GM21423 (cell line): Measurements from ENCODE around the gene FOXR1.
"Not testable (repeated sequence)": the region's sequence is repeated elsewhere in the genome, so short reads cannot be mapped to it uniquely, and the experiment has no call there.

Source experiments
- ATAC-seq: cut with Tn5 transposase; IDR thresholded peaks from one replicate; pipeline ENCODE4 v1.9.1; 2021; ENCODE audit warnings: mild to moderate bottlenecking, moderate library complexity; ENCODE audit not compliant: unreplicated experiment

FOXR1 gene

DNA sequence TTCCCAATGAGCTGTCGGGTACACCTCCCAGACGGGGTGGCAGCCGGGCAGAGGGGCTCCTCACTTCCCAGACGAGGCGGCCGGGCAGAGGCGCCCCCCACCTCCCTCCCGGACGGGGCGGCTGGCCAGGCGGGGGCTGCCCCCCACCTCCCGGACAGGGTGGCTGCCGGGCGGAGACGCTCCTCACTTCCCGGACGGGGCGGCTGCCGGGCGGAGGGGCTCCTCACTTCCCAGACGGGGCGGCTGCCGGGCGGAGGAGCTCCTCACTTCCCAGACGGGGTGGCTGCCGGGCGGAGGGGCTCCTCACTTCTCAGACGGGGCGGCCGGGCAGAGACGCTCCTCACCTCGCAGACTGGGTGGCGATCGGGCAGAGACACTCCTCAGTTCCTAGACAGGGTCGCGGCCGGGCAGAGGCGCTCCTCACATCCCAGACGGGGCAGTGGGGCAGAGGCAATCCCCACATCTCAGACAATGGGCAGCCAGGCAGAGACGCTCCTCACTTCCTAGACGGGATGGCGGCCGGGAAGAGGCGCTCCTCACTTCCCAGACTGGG is 20.0 kb downstream of the FOXR1 start:
- not testable (repeated sequence) for ATAC-seq

DNA sequence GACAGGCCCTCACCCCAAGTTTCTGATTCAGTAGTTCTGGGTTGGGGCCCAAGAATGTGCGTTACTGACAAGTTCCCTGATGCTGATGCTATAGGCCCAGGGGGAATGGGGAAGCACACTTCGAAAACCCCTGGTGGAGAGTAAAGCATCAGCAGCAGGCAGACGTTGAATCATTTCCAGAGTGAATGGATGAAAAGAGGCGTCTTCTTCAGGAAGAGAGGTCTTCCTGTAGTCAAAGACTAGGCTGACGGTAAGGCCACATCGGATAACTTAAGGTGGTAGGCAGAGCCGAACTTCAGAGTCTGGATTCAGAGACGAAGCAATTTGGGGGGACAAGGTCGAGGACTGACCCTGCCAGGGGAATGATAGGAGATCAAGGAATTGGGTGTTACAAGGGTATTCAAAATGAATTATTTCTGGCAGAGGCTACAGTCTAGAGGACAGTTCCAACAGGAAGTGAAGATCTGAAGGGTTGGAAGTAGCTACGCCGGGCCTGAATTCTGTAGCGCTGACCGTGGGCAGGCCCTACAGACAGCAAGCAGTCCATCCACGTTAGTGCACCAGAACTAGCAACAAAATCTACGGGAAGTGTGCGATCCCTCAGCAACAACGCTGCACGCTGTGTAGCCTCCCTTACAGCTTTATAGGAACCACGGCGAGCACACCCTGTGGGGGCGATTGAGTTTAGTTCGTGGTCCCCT is 25.5 kb downstream of the FOXR1 start:
- peak; percentile 11 for ATAC-seq

DNA sequence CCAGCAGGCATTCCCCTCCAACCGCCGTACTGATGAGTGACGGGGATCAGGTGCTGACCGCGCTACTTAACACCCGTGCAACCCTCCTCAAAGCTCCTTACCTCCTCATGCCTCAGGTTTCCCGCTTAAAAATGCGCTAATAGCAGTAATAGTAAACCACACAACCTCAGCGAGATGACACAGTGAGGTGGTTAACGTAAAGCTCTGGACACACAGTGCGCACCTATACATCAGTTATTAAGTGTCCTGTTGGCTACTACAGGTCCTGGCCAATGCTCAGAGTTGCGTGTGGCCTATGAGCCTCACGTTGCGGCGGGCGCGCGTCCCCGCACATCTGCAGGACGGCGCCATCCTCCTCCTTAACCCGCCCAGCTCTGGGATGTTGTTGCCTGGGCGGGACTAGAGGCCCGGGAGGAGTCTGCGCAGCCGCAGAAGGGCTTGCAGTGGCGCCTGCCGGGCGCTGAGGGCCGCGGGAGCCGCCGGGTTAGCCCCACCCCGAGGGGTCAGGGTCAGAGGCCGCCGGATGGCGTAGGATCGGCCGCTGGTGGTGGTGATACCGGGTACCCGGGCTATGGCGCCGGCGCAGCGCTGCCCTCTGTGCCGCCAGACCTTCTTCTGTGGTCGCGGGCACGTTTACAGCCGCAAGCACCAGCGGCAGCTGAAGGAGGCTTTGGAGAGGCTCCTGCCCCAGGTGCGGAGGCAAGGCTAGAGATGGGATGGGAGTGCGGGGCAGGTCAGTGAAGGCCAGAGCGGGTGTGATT is 26.2 kb downstream of the FOXR1 start, which contains the start of gene CENATAC:
TSS of gene CENATAC (plus strand) at position 512 of the 761 bp plus-strand sequence. CDS start at position 572, 60 bp downstream.
- peak; percentile 93 for ATAC-seq

DNA sequence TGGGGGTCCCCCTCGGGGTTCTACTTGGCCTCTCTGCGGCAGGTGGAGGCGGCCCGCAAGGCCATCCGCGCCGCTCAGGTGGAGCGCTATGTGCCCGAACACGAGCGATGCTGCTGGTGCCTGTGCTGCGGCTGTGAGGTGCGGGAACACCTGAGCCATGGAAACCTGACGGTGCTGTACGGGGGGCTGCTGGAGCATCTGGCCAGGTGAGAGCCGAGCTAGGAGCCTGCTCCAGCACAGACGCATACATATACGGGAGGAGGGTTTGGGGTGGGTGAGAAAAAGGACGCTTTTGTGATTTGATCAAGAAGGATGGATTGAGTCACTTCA is 26.8 kb downstream of the FOXR1 start:
- peak; percentile 7 for ATAC-seq

DNA sequence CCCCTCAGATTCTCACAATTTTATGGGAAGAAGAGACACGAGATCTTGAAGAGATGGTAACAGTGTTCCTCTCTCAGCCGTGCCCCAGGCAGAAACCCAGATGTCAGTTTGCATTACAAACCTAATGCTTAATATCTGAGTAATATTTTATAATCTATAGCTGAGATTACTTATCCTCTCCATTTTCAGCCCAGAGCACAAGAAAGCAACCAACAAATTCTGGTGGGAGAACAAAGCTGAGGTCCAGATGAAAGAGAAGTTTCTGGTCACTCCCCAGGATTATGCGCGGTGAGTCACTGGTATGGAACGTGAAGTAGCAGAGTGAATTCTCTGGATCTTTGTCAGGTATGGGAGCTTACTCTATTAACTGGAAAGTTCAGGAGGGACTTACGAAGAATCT is 27.3 kb downstream of the FOXR1 start:
- no peak for ATAC-seq

DNA sequence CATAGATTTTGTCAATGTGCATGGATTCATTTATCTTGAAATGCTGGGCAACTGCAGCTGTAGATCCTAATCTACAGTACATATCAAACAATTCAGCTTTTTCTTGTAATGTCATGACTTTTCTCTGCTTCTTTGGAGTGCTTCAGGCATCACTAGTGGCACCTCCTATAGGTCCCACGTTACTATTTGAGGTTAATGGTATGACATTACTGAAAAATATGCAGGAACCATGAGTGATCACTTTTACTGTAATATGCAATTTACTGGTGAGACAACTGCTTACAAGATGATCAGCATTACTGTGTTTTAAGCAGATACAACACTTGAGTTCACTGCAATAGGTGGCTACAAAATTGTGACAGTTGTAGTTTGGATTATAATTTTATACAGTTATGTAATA is 29.3 kb downstream of the FOXR1 start:
- ATAC-seq, result no peak

DNA sequence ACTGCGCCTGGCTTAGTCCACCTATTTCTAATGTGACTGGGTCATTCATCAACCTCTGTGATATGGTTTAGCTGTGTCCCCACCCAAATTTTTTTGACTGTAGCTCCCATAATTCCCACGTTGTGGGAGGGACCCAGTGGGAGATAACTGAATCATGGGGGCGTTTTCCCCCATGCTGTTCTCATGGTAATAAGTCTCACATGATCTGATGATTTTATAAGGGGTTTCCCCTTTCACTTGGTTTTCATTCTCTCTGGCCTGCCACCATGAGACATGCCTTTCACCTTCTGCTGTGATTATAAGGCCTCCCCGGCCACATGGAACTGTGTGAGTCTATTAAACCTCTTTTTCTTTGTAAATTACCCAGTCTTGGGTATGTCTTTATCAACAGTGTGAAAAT is 35.1 kb downstream of the FOXR1 start:
- ATAC-seq, result no peak

DNA sequence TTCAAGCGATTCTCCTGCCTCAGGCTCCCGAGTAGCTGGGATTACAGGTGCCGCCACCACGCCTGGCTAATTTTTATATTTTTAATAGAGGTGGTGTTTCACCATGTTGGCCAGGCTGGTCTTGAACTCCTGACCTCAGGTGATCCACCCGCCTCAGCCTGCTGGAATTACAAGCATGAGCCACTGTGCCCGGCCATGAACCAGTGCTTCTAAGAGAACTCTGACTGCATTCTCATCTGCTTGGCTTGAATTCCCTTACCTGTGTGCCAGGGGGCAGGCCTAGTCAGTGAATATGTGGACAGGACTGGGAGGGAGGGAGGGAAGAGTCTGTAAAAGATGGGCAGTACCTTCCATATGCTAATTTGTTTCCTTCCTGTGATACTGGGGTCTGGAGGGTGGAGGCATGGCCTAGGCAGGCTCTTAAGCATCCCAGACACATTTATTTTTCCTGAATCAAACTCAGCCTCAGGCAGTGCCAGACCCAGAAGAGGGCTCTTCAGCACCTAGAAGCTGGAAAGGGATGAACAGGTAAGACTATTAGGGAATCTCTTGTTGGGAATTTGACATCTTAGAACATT is 40.0 kb downstream of the FOXR1 start:
- ATAC-seq, result no peak

DNA sequence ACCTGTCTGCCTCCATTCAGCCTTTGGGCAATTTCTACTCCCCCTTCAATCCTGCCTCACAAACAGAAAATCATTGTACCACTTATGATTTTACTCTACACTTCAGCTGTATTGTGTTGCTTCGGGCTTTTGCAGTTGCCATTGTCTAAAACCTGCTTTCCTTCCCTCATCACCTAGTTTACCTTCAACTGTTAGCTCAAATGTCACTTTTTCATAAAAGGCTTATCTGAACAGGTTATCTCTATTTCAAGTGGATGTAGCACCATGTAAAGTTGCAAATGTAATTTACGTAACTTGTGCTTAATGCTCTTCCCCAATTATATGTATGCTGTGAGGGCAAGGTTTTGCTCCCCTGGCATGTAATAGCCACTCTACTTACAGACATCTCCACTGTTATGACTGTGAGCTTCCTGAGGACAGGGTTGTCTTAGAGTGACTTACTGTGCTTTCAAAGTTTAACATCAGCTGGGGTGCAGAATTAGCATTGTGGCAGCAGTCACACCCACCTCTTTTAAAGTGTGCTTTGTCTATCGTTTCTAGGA is 41.1 kb downstream of the FOXR1 start:
- no peak for ATAC-seq

DNA sequence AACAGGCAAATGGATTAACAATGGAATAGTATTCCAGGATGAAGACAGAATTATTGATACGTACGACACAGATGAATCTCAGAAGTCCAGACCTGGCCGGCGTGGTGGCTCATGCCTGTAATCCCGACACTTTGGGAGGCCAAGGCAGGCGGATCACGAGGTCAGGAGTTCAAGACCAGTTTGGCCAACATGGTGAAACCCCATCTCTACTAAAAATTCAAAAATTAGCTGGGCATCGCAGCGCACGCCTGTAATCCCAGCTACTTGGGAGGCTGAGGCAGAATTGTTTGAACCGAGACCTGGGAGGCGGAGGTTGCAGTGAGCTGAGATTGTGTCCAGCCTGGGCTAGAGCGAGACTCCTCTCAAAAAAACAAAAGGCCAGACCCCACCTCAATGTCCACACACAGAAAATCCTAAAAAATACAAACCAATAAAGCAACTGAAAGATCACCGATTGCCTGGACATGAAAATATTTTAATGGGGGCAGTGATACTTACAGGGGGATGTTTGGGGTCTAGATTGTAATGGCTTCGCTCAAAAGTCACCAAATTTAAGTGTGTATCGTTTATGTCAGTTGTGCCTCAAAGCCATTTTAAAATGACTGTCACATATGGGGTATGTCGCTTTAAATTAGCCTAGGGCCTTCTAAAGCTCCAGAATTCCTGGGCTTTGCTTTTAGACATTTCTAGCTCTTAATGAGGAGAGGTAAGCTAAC is 42.8 kb downstream of the FOXR1 start:
- no peak for ATAC-seq

DNA sequence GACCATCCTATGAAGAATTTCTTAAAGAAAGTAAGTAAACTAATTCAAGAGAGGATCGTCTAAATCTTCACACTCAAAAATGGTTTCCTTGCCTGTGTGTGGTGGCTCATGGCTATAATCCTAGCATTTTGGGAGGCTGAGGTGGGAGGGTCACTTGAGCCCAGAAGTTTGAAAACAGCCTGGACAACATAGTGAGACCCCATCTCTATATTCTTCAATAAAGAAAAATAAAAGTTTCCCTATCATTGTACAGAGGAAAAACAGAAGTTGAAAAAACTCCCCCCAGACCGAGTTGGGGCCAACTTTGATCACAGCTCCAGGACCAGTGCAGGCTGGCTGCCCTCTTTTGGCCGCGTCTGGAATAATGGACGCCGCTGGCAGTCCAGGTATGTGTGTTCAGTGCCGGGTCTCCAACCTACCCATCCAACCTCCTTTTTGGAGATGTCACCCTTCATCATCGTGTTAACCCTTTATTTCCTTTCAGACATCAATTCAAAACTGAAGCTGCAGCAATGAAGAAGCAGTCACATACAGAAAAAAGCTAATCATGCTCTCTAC is 43.6 kb downstream of the FOXR1 start:
- ATAC-seq, result no peak

DNA sequence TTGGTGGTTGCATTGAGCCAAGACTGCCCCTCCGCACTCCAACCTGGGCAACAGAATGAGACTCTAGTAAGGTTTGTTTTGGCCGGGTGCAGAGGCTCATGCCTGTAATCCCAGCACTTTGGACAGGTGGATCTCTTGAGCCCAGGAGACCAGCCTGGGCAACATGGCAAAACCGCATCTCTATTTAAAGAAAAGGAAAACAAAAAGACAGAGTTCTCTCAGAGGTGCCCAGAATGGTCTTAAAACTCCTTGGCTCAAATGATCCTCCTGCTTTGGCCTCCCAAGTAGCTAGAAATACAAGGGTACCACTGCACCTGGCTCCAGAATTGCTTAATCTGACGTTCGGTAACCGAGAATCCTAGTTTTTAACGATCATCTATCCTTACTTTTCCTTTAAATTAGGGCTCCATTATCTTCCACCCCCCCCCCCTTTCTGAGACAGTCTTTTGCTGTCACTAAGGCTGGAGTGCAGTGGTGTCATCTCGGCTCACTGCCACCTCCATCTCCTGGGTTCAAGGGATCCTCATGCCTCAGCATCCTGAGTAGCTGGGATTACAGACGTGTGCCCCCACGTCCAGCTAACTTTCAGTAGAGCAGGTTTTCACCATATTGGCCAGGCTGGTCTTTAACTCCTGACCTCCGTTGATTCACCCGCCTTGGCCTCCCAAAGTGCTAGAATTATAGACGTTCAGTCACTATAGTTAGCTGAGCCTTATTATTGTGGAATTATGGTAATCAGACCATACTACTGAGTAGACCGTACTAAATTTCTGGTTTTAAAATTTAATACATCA is 44.9 kb downstream of the FOXR1 start:
- ATAC-seq, result no peak

DNA sequence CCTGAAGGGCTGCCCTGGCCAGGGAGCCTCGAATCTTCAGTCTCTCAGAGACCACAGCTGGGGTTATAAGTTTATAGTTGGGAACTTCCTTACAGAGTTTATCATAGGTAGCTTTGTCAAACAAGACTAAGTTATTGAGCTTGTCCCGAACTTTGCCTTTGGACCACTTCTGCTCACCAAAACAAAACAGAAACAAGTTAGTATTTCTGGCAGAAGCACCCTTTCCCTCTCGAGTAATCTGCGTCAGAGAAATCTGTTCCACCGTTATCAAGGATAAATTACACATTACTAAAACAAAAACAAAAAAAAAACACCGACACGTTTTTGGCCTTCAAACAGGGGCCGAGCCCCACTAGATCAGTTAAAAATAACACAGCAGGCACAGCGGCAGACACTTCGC is 45.8 kb downstream of the FOXR1 start:
- not testable (repeated sequence) for ATAC-seq

DNA sequence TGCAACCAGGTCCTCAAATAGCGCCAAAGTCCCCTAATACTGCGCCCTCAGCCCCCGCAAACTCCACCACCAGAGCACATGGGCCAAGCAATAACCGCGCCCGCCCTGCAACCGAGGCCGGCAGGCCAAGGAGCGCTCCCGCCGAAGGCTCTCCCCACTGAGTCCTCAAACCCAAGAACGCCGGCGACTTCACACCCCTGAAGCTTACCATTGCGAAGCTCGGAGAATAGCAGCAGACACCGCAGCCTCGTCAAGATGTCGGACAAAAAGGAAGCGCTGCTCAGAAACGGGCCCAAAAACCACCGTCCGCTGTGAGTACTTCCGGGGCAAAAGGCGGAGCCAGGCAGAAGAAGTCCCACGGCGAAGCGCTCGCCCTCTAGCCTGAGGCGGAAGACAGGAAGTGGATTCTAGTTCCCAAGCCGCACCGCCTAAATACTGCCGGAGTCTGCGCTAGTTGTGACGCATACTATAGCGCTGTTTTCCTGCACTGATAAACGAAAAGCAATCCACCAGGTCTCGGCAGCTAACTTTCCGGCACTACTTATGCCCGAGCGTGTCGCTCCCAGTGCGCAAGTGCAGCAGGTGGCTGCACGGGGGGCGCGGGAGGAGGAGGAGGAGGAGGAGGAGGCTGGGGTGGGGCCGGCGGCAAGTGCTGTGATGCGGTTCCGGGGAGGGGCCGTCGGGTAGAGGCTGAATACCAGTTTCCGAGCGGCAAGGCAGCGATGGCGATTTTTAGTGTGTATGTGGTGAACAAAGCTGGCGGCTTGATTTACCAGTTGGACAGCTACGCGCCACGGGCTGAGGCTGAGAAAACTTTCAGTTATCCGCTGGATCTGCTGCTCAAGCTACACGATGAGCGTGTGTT is 46.7 kb downstream of the FOXR1 start, which contains the start of the genes RPS25 and TRAPPC4:
TSS of gene RPS25 (minus strand) at position 270 of the 865 bp plus-strand sequence. CDS start at position 211, 59 bp downstream.
TSS of gene TRAPPC4 (plus strand) at position 693 of the 865 bp plus-strand sequence. CDS start at position 723, 30 bp downstream.
- ATAC-seq, result peak; percentile 86

DNA sequence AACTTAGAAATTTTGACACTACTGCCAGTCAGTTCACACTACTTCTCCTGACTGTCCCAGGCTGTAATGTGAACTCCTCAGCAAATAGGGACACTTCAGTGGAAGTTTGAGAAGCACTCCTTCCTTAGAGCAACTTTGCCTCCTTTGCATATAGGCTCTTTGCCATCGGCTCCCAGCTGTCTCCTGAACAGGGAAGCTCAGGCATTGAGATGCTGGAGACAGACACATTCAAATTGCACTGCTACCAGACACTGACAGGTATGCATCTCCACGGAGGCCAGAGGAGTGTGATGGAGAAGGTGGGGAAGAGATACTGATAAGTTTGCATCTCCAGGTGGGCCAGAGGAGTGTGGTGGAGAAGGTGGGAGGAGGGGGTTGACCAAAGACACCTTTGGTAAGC is 48.4 kb downstream of the FOXR1 start:
- no peak for ATAC-seq

DNA sequence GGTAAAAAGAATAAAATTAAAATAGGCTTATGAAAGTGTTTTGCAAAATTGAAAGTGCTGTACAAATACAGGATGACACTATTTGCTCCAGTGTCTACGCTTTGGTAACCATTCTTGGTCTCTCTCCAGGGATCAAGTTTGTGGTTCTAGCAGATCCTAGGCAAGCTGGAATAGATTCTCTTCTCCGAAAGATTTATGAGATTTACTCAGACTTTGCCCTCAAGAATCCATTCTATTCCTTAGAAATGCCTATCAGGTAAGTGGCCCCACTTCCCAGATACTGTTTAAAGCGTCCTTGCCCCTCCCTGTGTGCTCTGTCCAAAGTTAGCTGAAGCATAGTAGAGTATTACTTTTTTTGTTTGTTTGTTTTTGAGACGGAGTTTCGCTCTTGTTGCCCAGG is 50.1 kb downstream of the FOXR1 start:
- ATAC-seq, result no peak

DNA sequence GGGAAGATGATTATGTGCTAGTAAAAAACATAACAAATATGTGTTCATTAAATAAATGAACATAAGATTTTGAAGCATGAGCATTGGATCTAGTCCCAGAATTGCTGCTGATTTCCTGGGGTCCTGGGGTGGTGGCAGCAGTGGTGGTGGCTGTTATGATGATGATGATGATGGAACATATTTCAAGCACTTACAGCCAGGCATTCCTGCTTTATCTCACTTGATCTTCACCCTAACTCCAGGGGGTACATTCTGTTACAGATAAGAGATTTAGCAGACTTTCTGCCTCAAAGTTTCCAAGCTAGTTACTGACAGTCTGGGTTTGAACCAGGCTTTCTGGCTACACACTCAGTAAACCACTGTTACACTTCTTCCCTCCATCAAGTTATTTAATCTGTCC is 52.2 kb downstream of the FOXR1 start:
- no peak for ATAC-seq

DNA sequence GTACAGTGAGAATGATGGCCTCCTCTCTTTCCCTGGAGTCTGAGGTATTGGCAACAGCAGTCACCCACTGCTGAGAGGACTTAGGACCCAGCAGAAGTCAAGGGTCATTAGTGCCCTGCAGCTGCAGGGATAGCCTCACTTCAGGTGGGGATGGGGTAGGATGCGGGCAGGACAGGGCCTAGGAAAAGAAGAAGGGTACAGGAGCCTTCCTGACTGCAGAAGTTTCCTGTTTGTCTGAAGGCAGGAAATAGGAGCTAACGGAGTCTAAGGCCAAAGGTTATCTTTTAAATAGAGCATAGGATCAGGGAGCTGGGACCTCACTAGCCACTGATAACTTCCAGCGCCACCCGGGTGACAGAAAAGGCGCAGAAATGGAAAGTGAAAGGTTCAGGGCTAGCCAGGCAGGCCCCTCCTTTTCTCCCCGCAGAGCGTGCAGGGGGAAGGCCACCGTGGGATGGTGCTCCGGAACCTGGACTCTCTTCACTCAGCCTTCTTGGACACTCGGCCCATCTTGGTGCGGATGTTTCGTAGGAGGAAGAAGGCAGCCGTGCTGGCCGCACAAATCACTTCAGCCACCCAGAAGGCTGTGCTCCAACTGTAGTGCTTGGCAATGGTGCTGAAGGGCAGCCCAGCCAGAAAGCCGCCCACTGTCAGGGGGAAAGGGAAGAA is 53.0 kb downstream of the FOXR1 start:
- no peak for ATAC-seq
